Measurements from ENCODE around the gene MT2A. TPM values are rescaled to one million over a fixed set of nuclear protein-coding genes. Genes with fewer than 3 reads are reported as not detected.

The MT2A gene
- total RNA-seq, 4 donors from 2014 or later = 250 to 1,131 (median 795) TPM

DNA sequence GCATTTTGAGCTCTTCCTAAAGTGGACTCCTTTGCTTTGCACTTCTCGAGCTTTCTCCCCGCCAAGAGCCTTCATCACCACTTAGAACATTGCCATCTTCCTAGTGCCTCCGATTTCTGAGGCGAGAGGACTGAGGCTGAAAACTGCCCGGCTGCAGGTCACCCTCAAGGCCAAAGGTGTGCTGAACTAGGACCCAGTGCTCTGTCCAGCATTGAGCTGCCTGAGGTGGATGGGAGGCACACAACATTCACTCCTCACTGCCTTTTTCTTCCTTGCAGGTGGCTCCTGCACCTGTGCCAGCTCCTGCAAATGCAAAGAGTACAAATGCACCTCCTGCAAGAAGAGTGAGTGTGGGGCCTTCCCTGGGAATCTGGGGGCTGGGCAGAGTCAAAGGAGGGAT is 35.4 kb downstream of the MT2A start:
- H3K4me3 ChIP-seq = peak overlapping the region; percentile 29 to 43 (median 38)
- peaks cover 2 to 10% (median 8%) of the 10 kb centered on the region in 3 donors for H3K27me3 ChIP-seq
- H3K4me1 ChIP-seq = peaks cover 1 to 16% of the 10 kb centered on the region in 2 donors
- DNase-seq (no peak), ATAC-seq (no peak)
- no peak for TF ChIP-seq POLR2A (IDR thresholded peaks at IDR 0.05)
- TF ChIP-seq, protein P1, sequence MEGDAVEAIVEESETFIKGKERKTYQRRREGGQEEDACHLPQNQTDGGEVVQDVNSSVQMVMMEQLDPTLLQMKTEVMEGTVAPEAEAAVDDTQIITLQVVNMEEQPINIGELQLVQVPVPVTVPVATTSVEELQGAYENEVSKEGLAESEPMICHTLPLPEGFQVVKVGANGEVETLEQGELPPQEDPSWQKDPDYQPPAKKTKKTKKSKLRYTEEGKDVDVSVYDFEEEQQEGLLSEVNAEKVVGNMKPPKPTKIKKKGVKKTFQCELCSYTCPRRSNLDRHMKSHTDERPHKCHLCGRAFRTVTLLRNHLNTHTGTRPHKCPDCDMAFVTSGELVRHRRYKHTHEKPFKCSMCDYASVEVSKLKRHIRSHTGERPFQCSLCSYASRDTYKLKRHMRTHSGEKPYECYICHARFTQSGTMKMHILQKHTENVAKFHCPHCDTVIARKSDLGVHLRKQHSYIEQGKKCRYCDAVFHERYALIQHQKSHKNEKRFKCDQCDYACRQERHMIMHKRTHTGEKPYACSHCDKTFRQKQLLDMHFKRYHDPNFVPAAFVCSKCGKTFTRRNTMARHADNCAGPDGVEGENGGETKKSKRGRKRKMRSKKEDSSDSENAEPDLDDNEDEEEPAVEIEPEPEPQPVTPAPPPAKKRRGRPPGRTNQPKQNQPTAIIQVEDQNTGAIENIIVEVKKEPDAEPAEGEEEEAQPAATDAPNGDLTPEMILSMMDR (IDR thresholded peaks at IDR 0.05 in 4 of 5, conservative IDR thresholded peaks at IDR 0.05 in 1 of 5) = no peak
- in situ Hi-C loops (cut with MboI; ENCODE audit: low sequenced_read_pairs in 4 of 4) = no loop called here
- H3K27ac ChIP-seq = peak overlapping the region in 1 of 4 donors; percentile 32
- H3K36me3 ChIP-seq = no peaks in the 10 kb centered on the region
- intact Hi-C loops (cut with DNase I; ENCODE audit: low total_unique reads) = loop anchor here (2.0 kb wide), 1 partner anchor 37 kb away; no protein-coding TSS in a partner anchor
- no peaks in the 10 kb centered on the region for H3K9me3 ChIP-seq

DNA sequence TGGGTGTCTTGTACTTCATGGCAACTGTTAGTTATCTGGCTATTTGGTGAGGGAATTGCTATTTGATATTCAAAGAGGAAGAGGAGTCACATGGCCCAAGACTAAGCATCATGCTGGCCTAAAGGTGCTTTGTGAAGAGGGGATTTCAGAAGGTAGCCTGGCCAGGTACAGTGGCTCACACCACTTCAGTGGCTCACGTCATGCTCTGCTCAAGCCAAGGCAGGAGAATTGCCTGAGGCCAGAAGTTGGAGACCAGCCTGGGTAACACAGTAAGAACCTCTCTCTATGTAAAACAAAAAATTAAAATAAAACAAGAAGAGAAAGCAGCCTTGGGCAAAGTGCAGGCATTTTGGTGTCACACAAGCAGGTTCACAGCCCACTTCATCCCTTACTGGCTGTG is 36.9 kb downstream of the MT2A start:
- peaks cover 2 to 8% (median 7%) of the 10 kb centered on the region in 3 donors for H3K27me3 ChIP-seq
- in situ Hi-C loops (cut with MboI; ENCODE audit: low sequenced_read_pairs in 4 of 4) = no loop called here

DNA sequence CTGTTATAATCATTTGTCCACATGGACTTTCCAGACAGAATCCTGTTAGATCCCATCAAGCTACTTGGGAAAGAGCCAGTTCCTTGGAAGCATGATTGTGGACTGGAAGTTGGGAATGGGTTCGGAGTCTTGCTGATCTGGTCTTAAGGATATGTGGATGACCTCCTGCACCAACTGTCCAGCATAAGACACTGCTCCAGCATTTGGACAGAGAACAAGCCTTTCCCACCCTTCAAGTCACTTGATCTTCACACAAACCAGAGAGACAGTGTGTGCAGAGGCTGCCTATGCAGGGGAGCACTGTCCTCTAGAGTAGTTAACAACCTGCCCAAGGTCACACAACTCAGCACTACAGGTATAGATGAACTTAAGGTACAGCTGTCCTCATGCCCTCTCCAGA is 37.5 kb downstream of the MT2A start:
- H3K27me3 ChIP-seq = peaks cover 2 to 8% (median 7%) of the 10 kb centered on the region in 3 donors
- no peak for ATAC-seq
- DNase-seq = no peak
- intact Hi-C loops (cut with DNase I; ENCODE audit: low total_unique reads) (no loop called here), in situ Hi-C loops (cut with MboI; ENCODE audit: low sequenced_read_pairs in 4 of 4) (no loop called here)
- no peaks in the 10 kb centered on the region for H3K36me3 ChIP-seq
- H3K4me3 ChIP-seq = no peak overlapping the region
- H3K27ac ChIP-seq = no peak overlapping the region
- H3K9me3 ChIP-seq = no peaks in the 10 kb centered on the region
- peaks cover 0 to 12% of the 10 kb centered on the region in 2 donors for H3K4me1 ChIP-seq
- TF ChIP-seq POLR2A (IDR thresholded peaks at IDR 0.05) = no peak
- TF ChIP-seq, protein P1 (IDR thresholded peaks at IDR 0.05 in 4 of 5, conservative IDR thresholded peaks at IDR 0.05 in 1 of 5) = no peak

More for the DNA sequence above, 36.9 kb downstream of the MT2A start:
- no peaks in the 10 kb centered on the region for H3K36me3 ChIP-seq
- H3K27ac ChIP-seq = no peak overlapping the region
- ATAC-seq (no peak), DNase-seq (no peak)
- no peaks in the 10 kb centered on the region for H3K9me3 ChIP-seq
- no peak overlapping the region for H3K4me3 ChIP-seq
- peaks cover 0 to 12% of the 10 kb centered on the region in 2 donors for H3K4me1 ChIP-seq
- intact Hi-C loops (cut with DNase I; ENCODE audit: low total_unique reads) = no loop called here
- no peak for TF ChIP-seq POLR2A (IDR thresholded peaks at IDR 0.05)
- TF ChIP-seq, protein P1 (IDR thresholded peaks at IDR 0.05 in 4 of 5, conservative IDR thresholded peaks at IDR 0.05 in 1 of 5) = no peak

GRCh38 chr16:56647641-56648431 is 39.5 kb downstream of the MT2A start:
- ATAC-seq (no peak), DNase-seq (no peak)
- Histone ChIP-seq H3K4me3 (no peak overlapping the region), H3K9me3 (no peaks in the 10 kb centered on the region), H3K27me3 (peaks cover 2 to 8% (median 7%) of the 10 kb centered on the region in 3 donors), H3K27ac (no peak overlapping the region), H3K36me3 (no peaks in the 10 kb centered on the region), H3K4me1 (peaks cover 0 to 12% of the 10 kb centered on the region in 2 donors)
- intact Hi-C loops (cut with DNase I; ENCODE audit: low total_unique reads) (no loop called here), in situ Hi-C loops (cut with MboI; ENCODE audit: low sequenced_read_pairs in 4 of 4) (no loop called here)
- TF ChIP-seq, protein P1 (IDR thresholded peaks at IDR 0.05 in 4 of 5, conservative IDR thresholded peaks at IDR 0.05 in 1 of 5) = no peak
- no peak for TF ChIP-seq POLR2A (IDR thresholded peaks at IDR 0.05)

Data from gastrocnemius medialis (tissue), 4 donors.